Measurements from ENCODE around the gene KAZALD1.

DNA sequence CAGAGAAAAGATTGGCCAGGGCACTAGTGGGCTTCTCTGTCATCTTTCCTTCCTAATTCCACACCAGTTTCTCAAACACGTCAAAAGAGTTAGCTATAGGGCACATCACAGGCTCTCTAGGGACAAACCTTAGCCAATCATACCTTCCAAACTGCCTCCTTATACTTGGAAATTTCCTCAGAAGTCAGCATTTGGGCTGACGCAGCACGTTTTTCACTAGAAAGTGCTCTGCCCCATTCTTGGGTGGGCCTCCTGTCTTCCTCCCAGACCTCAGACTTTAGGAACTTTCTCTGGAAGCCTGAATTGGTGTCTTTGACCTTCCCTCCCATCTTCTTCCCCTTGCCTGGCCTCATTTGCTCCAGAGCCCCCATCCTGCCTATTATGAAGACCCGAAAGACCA is 19.7 kb upstream of the KAZALD1 start:
- TF ChIP-seq, protein P1, sequence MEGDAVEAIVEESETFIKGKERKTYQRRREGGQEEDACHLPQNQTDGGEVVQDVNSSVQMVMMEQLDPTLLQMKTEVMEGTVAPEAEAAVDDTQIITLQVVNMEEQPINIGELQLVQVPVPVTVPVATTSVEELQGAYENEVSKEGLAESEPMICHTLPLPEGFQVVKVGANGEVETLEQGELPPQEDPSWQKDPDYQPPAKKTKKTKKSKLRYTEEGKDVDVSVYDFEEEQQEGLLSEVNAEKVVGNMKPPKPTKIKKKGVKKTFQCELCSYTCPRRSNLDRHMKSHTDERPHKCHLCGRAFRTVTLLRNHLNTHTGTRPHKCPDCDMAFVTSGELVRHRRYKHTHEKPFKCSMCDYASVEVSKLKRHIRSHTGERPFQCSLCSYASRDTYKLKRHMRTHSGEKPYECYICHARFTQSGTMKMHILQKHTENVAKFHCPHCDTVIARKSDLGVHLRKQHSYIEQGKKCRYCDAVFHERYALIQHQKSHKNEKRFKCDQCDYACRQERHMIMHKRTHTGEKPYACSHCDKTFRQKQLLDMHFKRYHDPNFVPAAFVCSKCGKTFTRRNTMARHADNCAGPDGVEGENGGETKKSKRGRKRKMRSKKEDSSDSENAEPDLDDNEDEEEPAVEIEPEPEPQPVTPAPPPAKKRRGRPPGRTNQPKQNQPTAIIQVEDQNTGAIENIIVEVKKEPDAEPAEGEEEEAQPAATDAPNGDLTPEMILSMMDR (IDR thresholded peaks at IDR 0.05), result no peak
- no peak for TF ChIP-seq POLR2A (IDR thresholded peaks at IDR 0.05)

Measured in lower leg skin (tissue), 3 donors.